Nephron (organoid): Measurements from ENCODE around the gene KIAA1549.

Experiments
- H3K27ac Mint-ChIP-seq, 3 experiments: 2 replicates each; pipeline ENCODE4 v1.8.0; 2020; ENCODE audit warnings: mixed read lengths in 3 of 3, mild to moderate bottlenecking in 2 of 3, moderate library complexity in 1 of 3
- H3K27me3 Mint-ChIP-seq: 2 replicates; pipeline ENCODE4 v1.8.0; 2021; ENCODE audit warnings: low read depth, mild to moderate bottlenecking, moderate library complexity, mixed read lengths
- H3K36me3 Mint-ChIP-seq: 2 replicates; pipeline ENCODE4 v1.8.0; 2020; ENCODE audit warnings: low read depth, mixed read lengths
- H3K4me1 Mint-ChIP-seq: 2 replicates; pipeline ENCODE4 v1.8.0; 2020; ENCODE audit warnings: mixed read lengths
- H3K4me3 Mint-ChIP-seq, 3 experiments: 2 replicates each; pipeline ENCODE4 v1.8.0; 2020; ENCODE audit warnings: mild to moderate bottlenecking in 3 of 3, mixed read lengths in 3 of 3, moderate library complexity in 2 of 3
- H3K9me3 Mint-ChIP-seq: 2 replicates; pipeline ENCODE4 v1.8.0; 2020; ENCODE audit warnings: mixed read lengths
- CTCF ChIP-seq, 3 experiments: fragments of 200-600 bp; sonication (generic); IDR thresholded peaks; one replicate each; pipeline ENCODE4 v1.5.0; 2021; ENCODE audit warnings: antibody characterized with exemption in 3 of 3; ENCODE audit not compliant: unreplicated experiment in 3 of 3

KIAA1549 gene

GRCh38 chr7:138828302-138828701 lies 152.9 kb downstream of the KIAA1549 start:
- Mint-ChIP-seq H3K27ac (no peak overlapping the region), H3K4me3 (no peak overlapping the region), H3K36me3 (peaks cover 11% of the 10 kb centered on the region), H3K9me3 (peaks cover 19% of the 10 kb centered on the region), H3K4me1 (no peaks in the 10 kb centered on the region), H3K27me3 (no peaks in the 10 kb centered on the region)
- no peak for TF ChIP-seq CTCF (IDR thresholded peaks at IDR 0.05; ENCODE audit: unreplicated experiment in 3 of 3)

DNA sequence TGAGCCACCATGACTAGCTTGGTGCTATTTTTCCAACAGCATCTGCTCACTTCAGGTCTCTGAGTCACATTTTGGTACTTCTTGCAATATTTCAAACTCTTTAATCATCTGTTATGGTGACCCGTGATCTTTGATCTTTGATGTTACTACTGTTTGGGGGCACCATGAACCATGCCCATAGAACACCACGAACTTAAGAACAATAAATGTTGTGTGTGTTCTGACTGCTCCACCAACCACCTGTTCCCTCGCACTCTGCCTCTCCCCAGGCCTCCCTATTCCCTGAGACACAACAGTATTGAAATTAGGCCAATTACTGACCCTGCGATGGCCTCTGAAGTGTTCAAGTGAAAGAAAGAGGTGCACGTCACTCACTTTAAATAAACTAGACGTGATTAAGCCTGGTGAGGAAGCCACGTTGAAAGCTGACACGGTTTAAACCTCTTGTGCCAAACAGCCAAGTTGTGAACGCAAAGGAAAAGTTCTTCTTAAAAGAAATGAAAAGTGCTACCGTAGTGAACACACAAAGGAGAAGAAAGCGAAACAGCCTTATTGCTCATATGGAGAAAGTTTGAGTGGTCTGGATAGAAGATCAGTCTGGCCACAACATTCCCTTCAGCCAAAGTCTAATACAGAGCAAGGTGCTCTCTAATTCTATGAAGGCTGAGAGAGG lies 156.0 kb downstream of the KIAA1549 start:
- TF ChIP-seq CTCF (IDR thresholded peaks at IDR 0.05; ENCODE audit: unreplicated experiment in 3 of 3) = no peak
- Mint-ChIP-seq H3K27me3 (no peaks in the 10 kb centered on the region), H3K4me1 (no peaks in the 10 kb centered on the region), H3K27ac (no peak overlapping the region), H3K36me3 (peaks cover 3% of the 10 kb centered on the region), H3K4me3 (no peak overlapping the region), H3K9me3 (peaks cover 16% of the 10 kb centered on the region)

GRCh38 chr7:138822867-138823535 lies 158.2 kb downstream of the KIAA1549 start:
- Mint-ChIP-seq H3K27ac (no peak overlapping the region), H3K27me3 (no peaks in the 10 kb centered on the region), H3K9me3 (peaks cover 14% of the 10 kb centered on the region), H3K4me3 (no peak overlapping the region), H3K4me1 (no peaks in the 10 kb centered on the region), H3K36me3 (peaks cover 3% of the 10 kb centered on the region)
- TF ChIP-seq CTCF (IDR thresholded peaks at IDR 0.05; ENCODE audit: unreplicated experiment in 3 of 3) = no peak

GRCh38 chr7:138821912-138822311 lies 159.3 kb downstream of the KIAA1549 start:
- peaks cover 11% of the 10 kb centered on the region for H3K9me3 Mint-ChIP-seq

DNA sequence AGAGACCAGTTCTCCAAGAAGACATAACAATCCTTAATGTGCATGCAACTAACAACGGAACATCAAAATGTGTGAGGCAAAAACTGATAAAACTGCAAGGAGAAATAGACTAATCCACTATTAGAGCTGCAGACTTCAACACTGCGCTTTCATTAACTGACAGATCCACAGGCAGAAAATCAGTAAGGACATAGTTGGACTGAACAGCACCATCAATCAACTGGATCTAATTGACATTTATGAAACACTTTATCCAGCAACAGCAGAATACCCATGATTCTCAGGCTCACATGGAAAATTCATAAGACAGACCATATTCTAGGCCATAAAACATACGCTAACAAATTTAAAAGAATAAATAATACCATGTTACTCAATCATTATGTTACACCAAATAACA lies 161.6 kb downstream of the KIAA1549 start:
- Mint-ChIP-seq H3K4me1 (peaks cover 5% of the 10 kb centered on the region), H3K36me3 (no peaks in the 10 kb centered on the region), H3K4me3 (no peak overlapping the region), H3K9me3 (no peaks in the 10 kb centered on the region), H3K27ac (no peak overlapping the region), H3K27me3 (no peaks in the 10 kb centered on the region)
- TF ChIP-seq CTCF (IDR thresholded peaks at IDR 0.05; ENCODE audit: unreplicated experiment in 3 of 3) = no peak

More at GRCh38 chr7:138821912-138822311, 159.3 kb downstream of the KIAA1549 start:
- TF ChIP-seq CTCF (IDR thresholded peaks at IDR 0.05; ENCODE audit: unreplicated experiment in 3 of 3) = no peak
- H3K27me3 Mint-ChIP-seq = no peaks in the 10 kb centered on the region
- peaks cover 3% of the 10 kb centered on the region for H3K36me3 Mint-ChIP-seq
- no peak overlapping the region for H3K27ac Mint-ChIP-seq
- H3K4me3 Mint-ChIP-seq = no peak overlapping the region
- no peaks in the 10 kb centered on the region for H3K4me1 Mint-ChIP-seq

GRCh38 chr7:138816650-138817049 lies 164.5 kb downstream of the KIAA1549 start:
- Mint-ChIP-seq H3K4me1 (peaks cover 5% of the 10 kb centered on the region), H3K27me3 (no peaks in the 10 kb centered on the region), H3K4me3 (no peak overlapping the region), H3K36me3 (no peaks in the 10 kb centered on the region), H3K27ac (no peak overlapping the region), H3K9me3 (no peaks in the 10 kb centered on the region)
- TF ChIP-seq CTCF (IDR thresholded peaks at IDR 0.05; ENCODE audit: unreplicated experiment in 3 of 3) = no peak
